Endothelial cell of umbilical vein (primary cell): ENCODE data around the gene KCNQ5. TPM values are rescaled to one million over a fixed set of nuclear protein-coding genes. Genes with fewer than 3 reads are reported as not detected.

ENCODE experiments used
- BruUV-seq: library from RNA; stranded (reverse); fragments of 400-500 nt; replicated peaks from 2 replicates; lab custom pipeline; 2021; lab: Mats Ljungman, UMichigan
- CTCF ChIA-PET: fragments of 300-600, 350-600 bp; sonication (Branson Sonifier 250); formaldehyde crosslinking; loops from one replicate; lab custom pipeline; 2021; ENCODE audit warnings: antibody characterized with exemption, inconsistent platforms; lab: Charles Lee
- POLR2A ChIA-PET: fragments of 300-600, 350-600 bp; sonication (Branson Sonifier 250); formaldehyde crosslinking; loops from one replicate; lab custom pipeline; 2021; ENCODE audit warnings: antibody characterized with exemption, inconsistent platforms; lab: Charles Lee
- DNase-seq: peaks from one replicate; pipeline ENCODE4 v3.0.0-alpha.2; 2011; ENCODE audit warnings: low read depth, low spot score
- FAIRE-seq: peaks from 2 replicates; lab custom pipeline; 2011; peaks lifted over from hg19 to GRCh38; lab: Jason Lieb, UNC
- H2AFZ ChIP-seq: 2 replicates; pipeline ENCODE4 v1.6.0; 2012; ENCODE audit warnings: low read depth, low read length, control low read depth, inconsistent platforms
- H3K27ac ChIP-seq: 2 replicates; pipeline ENCODE4 v1.5.1; 2011; ENCODE audit warnings: low read depth, mild to moderate bottlenecking, control low read depth, low read length, moderate library complexity; ENCODE audit not compliant: insufficient read depth
- H3K27me3 ChIP-seq, 2 experiments: 2 replicates each; pipeline versions ENCODE4 v1.6.0 to v1.6.1; 2011; ENCODE audit warnings: low read length in 2 of 2, mixed read lengths in 1 of 2; ENCODE audit not compliant: control insufficient read depth in 2 of 2, insufficient read depth in 2 of 2
- H3K36me3 ChIP-seq, 2 experiments: 2 replicates in 1 of 2; 3 replicates in 1 of 2; pipeline ENCODE4 v1.5.1; 2011; ENCODE audit warnings: low read length in 2 of 2, mild to moderate bottlenecking in 1 of 2, moderate library complexity in 1 of 2; ENCODE audit not compliant: control insufficient read depth in 2 of 2, insufficient read depth in 2 of 2; ENCODE audit errors: extremely low read depth in 1 of 2
- H3K4me1 ChIP-seq: 3 replicates; pipeline ENCODE4 v1.5.1; 2011; ENCODE audit warnings: mild to moderate bottlenecking, low read length; ENCODE audit not compliant: control insufficient read depth, insufficient read depth; ENCODE audit errors: extremely low read depth
- H3K4me2 ChIP-seq: 2 replicates; pipeline ENCODE4 v1.6.1; 2011; ENCODE audit warnings: low read length, control low read depth, mixed read lengths; ENCODE audit not compliant: insufficient read depth
- H3K4me3 ChIP-seq, 3 experiments: fragments of 200-600 bp in 1 of 3; sonication (generic), shearing (Covaris generic) in 1 of 3; replicated peaks in 1 of 3; 2 replicates each; pipeline ENCODE4 v1.5.1; 2011 to 2016; ENCODE audit warnings: control low read depth in 3 of 3, low read length in 3 of 3, mild to moderate bottlenecking in 2 of 3, inconsistent platforms in 1 of 3, low read depth in 1 of 3, moderate library complexity in 1 of 3; ENCODE audit not compliant: insufficient read depth in 1 of 3
- H3K79me2 ChIP-seq: 2 replicates; pipeline ENCODE4 v1.6.0; 2012; ENCODE audit warnings: low read length, inconsistent platforms; ENCODE audit not compliant: control insufficient read depth, insufficient read depth
- H3K9ac ChIP-seq: replicated peaks from 2 replicates; pipeline ENCODE3; 2011; ENCODE audit warnings: low read length, control low read depth; ENCODE audit not compliant: insufficient read depth; ENCODE audit errors: extremely low read depth
- H3K9me1 ChIP-seq: replicated peaks from 3 replicates; pipeline ENCODE4 v1.6.0; 2011; ENCODE audit warnings: mild to moderate bottlenecking, low read length; ENCODE audit not compliant: control insufficient read depth, insufficient read depth; ENCODE audit errors: extremely low read depth
- H3K9me3 ChIP-seq: replicated peaks from 2 replicates; pipeline ENCODE4 v1.5.1; 2012; ENCODE audit warnings: low read length, inconsistent platforms; ENCODE audit not compliant: control insufficient read depth, insufficient read depth
- H4K20me1 ChIP-seq: replicated peaks from 2 replicates; pipeline ENCODE3; 2011; ENCODE audit warnings: mild to moderate bottlenecking, low read length; ENCODE audit not compliant: control insufficient read depth, insufficient read depth; ENCODE audit errors: extremely low read depth
- EZH2 ChIP-seq: IDR thresholded peaks from 2 replicates; pipeline ENCODE4 v1.6.1; 2012; ENCODE audit warnings: borderline replicate concordance, low read depth, mild to moderate bottlenecking, moderate library complexity, low read length, inconsistent platforms; ENCODE audit not compliant: severe bottlenecking
- FOS ChIP-seq: IDR thresholded peaks from 2 replicates; pipeline ENCODE4 v1.6.1; 2011; ENCODE audit warnings: mild to moderate bottlenecking, low read length, moderate library complexity, borderline replicate concordance; ENCODE audit not compliant: insufficient read depth
- GATA2 ChIP-seq: IDR thresholded peaks from 2 replicates; pipeline ENCODE4 v1.7.0; 2011; ENCODE audit warnings: low read depth, mild to moderate bottlenecking, moderate library complexity, mixed read lengths, low read length; ENCODE audit not compliant: insufficient read length, insufficient read depth
- JUN ChIP-seq: IDR thresholded peaks from 2 replicates; pipeline ENCODE4 v1.6.1; 2011; ENCODE audit warnings: borderline replicate concordance, low read depth; ENCODE audit not compliant: insufficient read length, insufficient read depth
- MAX ChIP-seq: IDR thresholded peaks from 2 replicates; pipeline ENCODE4 v1.6.1; 2011; ENCODE audit not compliant: insufficient read depth, insufficient read length
- MYC ChIP-seq: IDR thresholded peaks from one replicate; pipeline ENCODE4 v1.6.1; 2011; ENCODE audit warnings: mild to moderate bottlenecking, low read depth, low read length
- POLR2A ChIP-seq: IDR thresholded peaks from 2 replicates; pipeline ENCODE4 v1.6.1; 2012; ENCODE audit warnings: low read depth, mild to moderate bottlenecking, control low read depth, low read length
- POLR2AphosphoS5 ChIP-seq: IDR thresholded peaks from 2 replicates; pipeline ENCODE4 v1.6.1; 2012; ENCODE audit warnings: low read depth, mild to moderate bottlenecking, control low read depth, low read length, moderate library complexity; ENCODE audit not compliant: insufficient read depth
- dilution Hi-C: fragments of 300-500 bp; cut with MboI; formaldehyde crosslinking; loops from one replicate; pipeline ENCODE4 v1.15.0; 2019; ENCODE audit warnings: low sequenced_read_pairs; ENCODE audit not compliant: extremely low pct_ligation_motif_present
- intact Hi-C: fragments of 100-400 bp; cut with micrococcal nuclease; formaldehyde crosslinking; loops from one replicate; pipeline ENCODE4 v1.10.0; 2022
- polyA plus RNA-seq, 4 experiments: library from polyadenylated mRNA; depleted of rRNA in 3 of 4; stranded (reverse) in 3 of 4; unstranded in 1 of 4; fragments of >200 nt; gene quantifications; 2 replicates each; pipeline versions ENCODE4 v1.2.1 to v1.2.3, GENCODE V29; 2011 to 2012; ENCODE audit warnings: missing spikeins in 1 of 4
- total RNA-seq: library from RNA; stranded (reverse); gene quantifications from 2 replicates; pipeline ENCODE4 v1.2.3, GENCODE V29; 2021
- TF ChIP-seq, protein P1 (sequence below), 2 donors: IDR thresholded peaks; 1 replicate in 1 of 2; 2 replicates in 1 of 2; pipeline ENCODE4 v1.5.1; 2011; ENCODE audit warnings: low read length in 2 of 2, mild to moderate bottlenecking in 2 of 2, moderate library complexity in 2 of 2, control low read depth in 1 of 2, inconsistent platforms in 1 of 2, low read depth in 1 of 2; ENCODE audit not compliant: insufficient read depth in 1 of 2; ENCODE audit errors: extremely low read depth in 1 of 2

Gene KCNQ5
- total and polyA plus RNA-seq, 2 donors (not counting 3 experiments of a cell fraction or from before 2014, with no cell fraction given) = 0.22 TPM; not detected in 1

GRCh38 chr6:73028124-73028766, 406.4 kb downstream of the KCNQ5 start:
- intact Hi-C loops (no loop called here), dilution Hi-C loops (no loop called here)
- no TSS peak for BruUV-seq
- H4K20me1 ChIP-seq = no peaks in the 10 kb centered on the region
- no peaks in the 10 kb centered on the region for H3K9me3 ChIP-seq
- TF ChIP-seq GATA2 (no peak), JUN (no peak), POLR2A (no peak), MYC (no peak), POLR2AphosphoS5 (no peak), FOS (no peak), EZH2 (no peak), MAX (no peak)
- TF ChIP-seq, protein P1, sequence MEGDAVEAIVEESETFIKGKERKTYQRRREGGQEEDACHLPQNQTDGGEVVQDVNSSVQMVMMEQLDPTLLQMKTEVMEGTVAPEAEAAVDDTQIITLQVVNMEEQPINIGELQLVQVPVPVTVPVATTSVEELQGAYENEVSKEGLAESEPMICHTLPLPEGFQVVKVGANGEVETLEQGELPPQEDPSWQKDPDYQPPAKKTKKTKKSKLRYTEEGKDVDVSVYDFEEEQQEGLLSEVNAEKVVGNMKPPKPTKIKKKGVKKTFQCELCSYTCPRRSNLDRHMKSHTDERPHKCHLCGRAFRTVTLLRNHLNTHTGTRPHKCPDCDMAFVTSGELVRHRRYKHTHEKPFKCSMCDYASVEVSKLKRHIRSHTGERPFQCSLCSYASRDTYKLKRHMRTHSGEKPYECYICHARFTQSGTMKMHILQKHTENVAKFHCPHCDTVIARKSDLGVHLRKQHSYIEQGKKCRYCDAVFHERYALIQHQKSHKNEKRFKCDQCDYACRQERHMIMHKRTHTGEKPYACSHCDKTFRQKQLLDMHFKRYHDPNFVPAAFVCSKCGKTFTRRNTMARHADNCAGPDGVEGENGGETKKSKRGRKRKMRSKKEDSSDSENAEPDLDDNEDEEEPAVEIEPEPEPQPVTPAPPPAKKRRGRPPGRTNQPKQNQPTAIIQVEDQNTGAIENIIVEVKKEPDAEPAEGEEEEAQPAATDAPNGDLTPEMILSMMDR (IDR thresholded peaks at IDR 0.05; ENCODE audit: extremely low read depth in 1 of 2, insufficient read depth in 1 of 2, low read depth in 1 of 2, low read length in 2 of 2) = no peak
- H3K9me1 ChIP-seq = no peaks in the 10 kb centered on the region
- H3K9ac ChIP-seq = no peak overlapping the region
- H3K27ac ChIP-seq = no peak overlapping the region
- no peak overlapping the region for H3K4me3 ChIP-seq
- POLR2A ChIA-PET = no interaction called here
- no peak overlapping the region for H2AFZ ChIP-seq
- no peaks in the 10 kb centered on the region for H3K4me1 ChIP-seq
- CTCF ChIA-PET = no interaction called here
- H3K36me3 ChIP-seq = no peaks in the 10 kb centered on the region
- DNase-seq (no peak), FAIRE-seq (no peak)
- peaks cover 0 to 2% of the 10 kb centered on the region in 2 experiments for H3K27me3 ChIP-seq
- no peak overlapping the region for H3K4me2 ChIP-seq
- H3K79me2 ChIP-seq = no peaks in the 10 kb centered on the region
